ENCODE measurements around the gene RAB3IL1. TPM values are rescaled to one million over a fixed set of nuclear protein-coding genes. Genes with fewer than 3 reads are reported as not detected.

RAB3IL1 gene
- total and polyA plus RNA-seq, 2 of the 13 experiments (the other 11 are each of a cell fraction or from before 2014, with no cell fraction given), result 1.2 to 2.0 TPM

- TF ChIP-seq ZNF687 (CRISPR knock-in tag; IDR thresholded peaks at IDR 0.05) (no peak), FOXP1 (IDR thresholded peaks at IDR 0.05) (no peak), FOXP1 (CRISPR knock-in tag; IDR thresholded peaks at IDR 0.05) (no peak), SNAI1 (CRISPR knock-in tag; IDR thresholded peaks at IDR 0.05; ENCODE audit: borderline replicate concordance) (no peak), KDM3A (CRISPR knock-in tag; IDR thresholded peaks at IDR 0.05; ENCODE audit: low read depth) (no peak), ZNF280D (CRISPR knock-in tag; IDR thresholded peaks at IDR 0.05) (no peak), HNRNPUL1 (IDR thresholded peaks at IDR 0.05; ENCODE audit: low read depth, low read length) (no peak)
These were observed 42.5 kb downstream of the RAB3IL1 start (continued) for GRCh38 chr11:61874853-61875252.
